Panc1 (cell line): ENCODE measurements around the gene SCN7A. TPM values are rescaled to one million over a fixed set of nuclear protein-coding genes. Genes with fewer than 3 reads are reported as not detected.

ENCODE experiments used
- ATAC-seq: fragments of 200-7000 bp; cut with Tn5 transposase; 2 replicates; pipeline ENCODE4 v1.9.1; 2020; ENCODE audit warnings: mild to moderate bottlenecking, moderate library complexity
- BruUV-seq: library from RNA; stranded (reverse); fragments of 400-500 nt; replicated peaks from 2 replicates; lab custom pipeline; 2021; lab: Mats Ljungman, UMichigan
- CTCF ChIA-PET: fragments of 300-600 bp; sonication (Branson Sonifier 250); formaldehyde crosslinking; loops from one replicate; lab custom pipeline; 2022; ENCODE audit warnings: antibody characterized with exemption; lab: Charles Lee
- POLR2A ChIA-PET: fragments of 300-600 bp; sonication (Branson Sonifier 250); formaldehyde crosslinking; loops from one replicate; lab custom pipeline; 2022; ENCODE audit warnings: antibody characterized with exemption; lab: Charles Lee
- DNase-seq: peaks from one replicate; pipeline ENCODE4 v3.0.0-alpha.2; 2010; ENCODE audit warnings: low read depth, low spot score
- H3K27ac ChIP-seq: 2 replicates; pipeline ENCODE4 v1.5.1; 2011; ENCODE audit warnings: mild to moderate bottlenecking, low read length, inconsistent platforms
- H3K27me3 ChIP-seq: fragments of 200-500 bp; sonication (Bioruptor generic); 2 replicates; pipeline ENCODE4 v1.6.0; 2014; ENCODE audit warnings: low read length, inconsistent platforms; ENCODE audit not compliant: control insufficient read depth, insufficient read depth
- H3K36me3 ChIP-seq: fragments of 200-500 bp; sonication (Bioruptor generic); 2 replicates; pipeline ENCODE4 v1.5.1; 2014; ENCODE audit warnings: inconsistent platforms, mild to moderate bottlenecking, low read length, moderate library complexity; ENCODE audit not compliant: control insufficient read depth, insufficient read depth
- H3K4me1 ChIP-seq: 2 replicates; pipeline ENCODE4 v1.5.1; 2011; ENCODE audit warnings: inconsistent platforms, mild to moderate bottlenecking, low read length, moderate library complexity; ENCODE audit not compliant: control insufficient read depth, insufficient read depth
- H3K4me3 ChIP-seq, 2 experiments: 2 replicates each; pipeline ENCODE4 v1.5.1; 2011 to 2012; ENCODE audit warnings: low read depth in 2 of 2, low read length in 2 of 2, mild to moderate bottlenecking in 2 of 2, inconsistent platforms in 1 of 2, moderate library complexity in 1 of 2
- H3K9me3 ChIP-seq: fragments of 200-500 bp; sonication (Bioruptor generic); 2 replicates; pipeline ENCODE4 v1.5.1; 2014; ENCODE audit warnings: low read depth, mild to moderate bottlenecking, inconsistent platforms, low read length, moderate library complexity; ENCODE audit not compliant: control insufficient read depth, insufficient read depth
- CTCF ChIP-seq: fragments of 450-650 bp; IDR thresholded peaks from 2 replicates; pipeline ENCODE4 v1.5.1; 2017; ENCODE audit warnings: mild to moderate bottlenecking
- POLR2AphosphoS5 ChIP-seq: IDR thresholded peaks from 2 replicates; pipeline ENCODE4 v1.6.1; 2012; ENCODE audit warnings: mild to moderate bottlenecking, low read depth, low read length, moderate library complexity
- REST ChIP-seq, 2 experiments: IDR thresholded peaks; 2 replicates each; pipeline ENCODE4 v1.6.1; 2011 to 2012; ENCODE audit warnings: low read depth in 2 of 2, control low read depth in 1 of 2, low read length in 1 of 2, mild to moderate bottlenecking in 1 of 2, moderate library complexity in 1 of 2; ENCODE audit not compliant: insufficient read depth in 1 of 2
- SIN3A ChIP-seq: IDR thresholded peaks from 2 replicates; pipeline ENCODE4 v1.6.1; 2012; ENCODE audit warnings: low read depth, mild to moderate bottlenecking, low read length, moderate library complexity, borderline replicate concordance; ENCODE audit not compliant: insufficient read depth
- TCF7L2 ChIP-seq: IDR thresholded peaks from 2 replicates; pipeline ENCODE4 v1.6.1; 2011; ENCODE audit warnings: mild to moderate bottlenecking, low read depth, low read length, inconsistent platforms
- in situ Hi-C: cut with HindIII; loops from 2 replicates; pipeline ENCODE4 v1.10.0; 2016; ENCODE audit warnings: low sequenced_read_pairs, low pct_unique_long_range_greater_than_20kb
- intact Hi-C: fragments of 100-400 bp; cut with micrococcal nuclease; formaldehyde crosslinking; loops from one replicate; pipeline ENCODE4 v1.10.0; 2022; ENCODE audit not compliant: unreplicated experiment
- total RNA-seq: library from RNA; stranded (reverse); gene quantifications from one replicate; pipeline ENCODE4 v1.2.1, GENCODE V29; 2021; ENCODE audit not compliant: unreplicated experiment

SCN7A gene
- total RNA-seq, 1 experiment from 2014 or later, result 0.03 TPM

- Histone ChIP-seq H3K4me1 (no peaks in the 10 kb centered on the region), H3K36me3 (no peaks in the 10 kb centered on the region), H3K4me3 (no peak overlapping the region), H3K27ac (no peak overlapping the region), H3K27me3 (no peaks in the 10 kb centered on the region), H3K9me3 (no peaks in the 10 kb centered on the region)
- CTCF ChIA-PET, result no interaction called here
- no peak for ATAC-seq
- no peak for DNase-seq
- no TSS peak for BruUV-seq
- intact Hi-C loops, result no loop called here
- in situ Hi-C loops, result no loop called here
- no peak for TF ChIP-seq CTCF
- TF ChIP-seq REST (IDR thresholded peaks at IDR 0.05; ENCODE audit: insufficient read depth in 1 of 2, low read depth in 2 of 2, low read length in 1 of 2), result no peak
- no peak for TF ChIP-seq SIN3A
- TF ChIP-seq TCF7L2, result no peak
- POLR2A ChIA-PET, result no interaction called here
Measured at GRCh38 chr2:166464187-166464586, 29.9 kb downstream of the SCN7A start.

GRCh38 chr2:166463640-166464039 lies 30.4 kb downstream of the SCN7A start:
- H3K27me3 ChIP-seq, result no peaks in the 10 kb centered on the region
- no peak for TF ChIP-seq CTCF
- TF ChIP-seq POLR2AphosphoS5, result no peak
- no peak for TF ChIP-seq SIN3A
- no peak for TF ChIP-seq REST (IDR thresholded peaks at IDR 0.05; ENCODE audit: insufficient read depth in 1 of 2, low read depth in 2 of 2, low read length in 1 of 2)
- TF ChIP-seq TCF7L2, result no peak
- H3K27ac ChIP-seq, result no peak overlapping the region
- CTCF ChIA-PET, result no interaction called here
- no peaks in the 10 kb centered on the region for H3K9me3 ChIP-seq
- POLR2A ChIA-PET, result no interaction called here
- DNase-seq, result no peak
- in situ Hi-C loops, result no loop called here
- ATAC-seq, result no peak
- BruUV-seq, result no TSS peak
- H3K4me1 ChIP-seq, result no peaks in the 10 kb centered on the region
- intact Hi-C loops, result no loop called here
- H3K4me3 ChIP-seq, result no peak overlapping the region
- no peaks in the 10 kb centered on the region for H3K36me3 ChIP-seq
